HepG2 (cell line): ENCODE measurements around the gene SDR42E2.

ENCODE experiments used
- ARID2 ChIP-seq: sonication (generic); formaldehyde crosslinking; IDR thresholded peaks from 2 replicates; pipeline ENCODE4 v1.8.1; 2022; ENCODE audit warnings: mild to moderate bottlenecking, missing genetic modification reagents, borderline replicate concordance
- ATM ChIP-seq: fragments of 450-650 bp; IDR thresholded peaks from 2 replicates; pipeline ENCODE4 v1.7.1; 2017; ENCODE audit warnings: mild to moderate bottlenecking, borderline replicate concordance
- POLR2AphosphoS5 ChIP-seq: IDR thresholded peaks from 2 replicates; pipeline ENCODE4 v1.6.1; 2012; ENCODE audit warnings: low read depth, low read length
- YY1 ChIP-seq: IDR thresholded peaks from 2 replicates; pipeline ENCODE4 v1.6.1; 2011; ENCODE audit warnings: low read length, low read depth, moderate library complexity, mild to moderate bottlenecking; ENCODE audit not compliant: insufficient read depth, insufficient replicate concordance
- ZSCAN21 ChIP-seq: sonication (generic); formaldehyde crosslinking; IDR thresholded peaks from 2 replicates; pipeline ENCODE4 v1.8.0; 2022; ENCODE audit warnings: mild to moderate bottlenecking, missing genetic modification reagents, moderate library complexity, borderline replicate concordance

- no peak for TF ChIP-seq ARID2
- TF ChIP-seq YY1, result no peak
- no peak for TF ChIP-seq POLR2AphosphoS5
- no peak for TF ChIP-seq ATM
- no peak for TF ChIP-seq ZSCAN21
These were observed 52.1 kb downstream of the SDR42E2 start for GRCh38 chr16:22214402-22214801.
